SK-N-SH treated with all-trans-retinoic acid at 6 μM for 48 hours (cell line): ENCODE measurements around the gene SPAG4.

Experiments used
- ARNTL ChIP-seq: fragments of 450-650 bp; formaldehyde crosslinking; IDR thresholded peaks from 2 replicates; pipeline ENCODE4 v1.5.0; 2020; ENCODE audit warnings: low read depth, mild to moderate bottlenecking, moderate library complexity, borderline replicate concordance
- CSDC2 ChIP-seq: fragments of 250-450 bp; sonication (Bioruptor Pico); IDR thresholded peaks from 2 replicates; pipeline ENCODE4 v1.5.0; 2020; ENCODE audit warnings: mild to moderate bottlenecking, moderate library complexity
- CSRNP3 ChIP-seq: fragments of 250-450 bp; sonication (Bioruptor Pico); IDR thresholded peaks from 2 replicates; pipeline ENCODE4 v1.5.1; 2021; ENCODE audit warnings: mild to moderate bottlenecking, moderate library complexity
- ESRRG ChIP-seq: fragments of 250-450 bp; sonication (Bioruptor Pico); IDR thresholded peaks from 2 replicates; pipeline ENCODE4 v1.6.1; 2021; ENCODE audit warnings: mild to moderate bottlenecking
- GLIS3 ChIP-seq: fragments of 250-450 bp; sonication (Bioruptor Pico); IDR thresholded peaks from 2 replicates; pipeline ENCODE4 v1.5.0; 2020; ENCODE audit warnings: mild to moderate bottlenecking, moderate library complexity
- PATZ1 ChIP-seq: fragments of 250-450 bp; sonication (Bioruptor Pico); IDR thresholded peaks from 2 replicates; pipeline ENCODE4 v1.8.0; 2020; ENCODE audit warnings: mild to moderate bottlenecking, moderate library complexity, borderline replicate concordance
- SNAI2 ChIP-seq: fragments of 250-450 bp; sonication (Bioruptor Pico); IDR thresholded peaks from 2 replicates; pipeline ENCODE4 v1.5.0; 2020; ENCODE audit warnings: mild to moderate bottlenecking, moderate library complexity
- TCF4 ChIP-seq: fragments of 250-450 bp; sonication (Bioruptor Pico); IDR thresholded peaks from 2 replicates; pipeline ENCODE4 v1.8.0; 2021; ENCODE audit warnings: mild to moderate bottlenecking, moderate library complexity, borderline replicate concordance
- ZFP3 ChIP-seq: fragments of 250-450 bp; sonication (Bioruptor Pico); IDR thresholded peaks from 2 replicates; pipeline ENCODE4 v1.5.0; 2020; ENCODE audit warnings: mild to moderate bottlenecking, moderate library complexity

GRCh38 chr20:35600993-35601973 lies 14.3 kb upstream of the SPAG4 start:
- TF ChIP-seq PATZ1, result no peak
- TF ChIP-seq GLIS3 (CRISPR knock-in tag), result no peak
- no peak for TF ChIP-seq SNAI2 (CRISPR knock-in tag)
- TF ChIP-seq TCF4 (CRISPR knock-in tag), result no peak
- TF ChIP-seq ESRRG (CRISPR knock-in tag), result no peak
- TF ChIP-seq CSRNP3 (CRISPR knock-in tag), result no peak
- no peak for TF ChIP-seq ARNTL (CRISPR knock-in tag)
- TF ChIP-seq CSDC2 (CRISPR knock-in tag), result no peak
- TF ChIP-seq ZFP3, result no peak
